ENCODE data around the gene TGFBR3.

TGFBR3 gene

GRCh38 chr1:91759076-91759475 is 126.9 kb downstream of the TGFBR3 start:
- H3K9me3 ChIP-seq, result no peaks in the 10 kb centered on the region
- no peaks in the 10 kb centered on the region for H3K27me3 ChIP-seq
- TF ChIP-seq CTCF (IDR thresholded peaks at IDR 0.05), result no peak
- no peaks in the 10 kb centered on the region for H3K36me3 ChIP-seq
- H3K27ac ChIP-seq, result no peak overlapping the region
- H3K4me1 ChIP-seq (ENCODE audit: control insufficient read depth in 1 of 2, insufficient read depth in 1 of 2, low read depth in 1 of 2, low read length in 1 of 2), result no peaks in the 10 kb centered on the region
- no peak overlapping the region for H3K4me3 ChIP-seq (ENCODE audit: low read depth in 1 of 2, low read length in 1 of 2)

- no peak overlapping the region for H3K4me3 ChIP-seq (ENCODE audit: low read depth in 1 of 2, low read length in 1 of 2)
- no peak for TF ChIP-seq CTCF (IDR thresholded peaks at IDR 0.05)
- no peaks in the 10 kb centered on the region for H3K4me1 ChIP-seq (ENCODE audit: control insufficient read depth in 1 of 2, insufficient read depth in 1 of 2, low read depth in 1 of 2, low read length in 1 of 2)
- no peak overlapping the region for H3K27ac ChIP-seq
- no peaks in the 10 kb centered on the region for H3K9me3 ChIP-seq
- no peaks in the 10 kb centered on the region for H3K27me3 ChIP-seq
- H3K36me3 ChIP-seq, result no peaks in the 10 kb centered on the region
Observed at GRCh38 chr1:91757763-91758460, 128.0 kb downstream of the TGFBR3 start.

GRCh38 chr1:91755702-91756287 is 130.2 kb downstream of the TGFBR3 start:
- no peaks in the 10 kb centered on the region for H3K27me3 ChIP-seq
- H3K4me1 ChIP-seq (ENCODE audit: control insufficient read depth in 1 of 2, insufficient read depth in 1 of 2, low read depth in 1 of 2, low read length in 1 of 2), result no peaks in the 10 kb centered on the region
- no peaks in the 10 kb centered on the region for H3K36me3 ChIP-seq
- H3K9me3 ChIP-seq, result no peaks in the 10 kb centered on the region
- no peak overlapping the region for H3K4me3 ChIP-seq (ENCODE audit: low read depth in 1 of 2, low read length in 1 of 2)
- no peak for TF ChIP-seq CTCF (IDR thresholded peaks at IDR 0.05)
- no peak overlapping the region for H3K27ac ChIP-seq

- Histone ChIP-seq H3K4me3 (ENCODE audit: low read depth in 1 of 2, low read length in 1 of 2) (no peak overlapping the region), H3K4me1 (ENCODE audit: control insufficient read depth in 1 of 2, insufficient read depth in 1 of 2, low read depth in 1 of 2, low read length in 1 of 2) (no peaks in the 10 kb centered on the region), H3K9me3 (no peaks in the 10 kb centered on the region), H3K27ac (no peak overlapping the region), H3K36me3 (no peaks in the 10 kb centered on the region), H3K27me3 (no peaks in the 10 kb centered on the region)
- no peak for TF ChIP-seq CTCF (IDR thresholded peaks at IDR 0.05)
Observed at GRCh38 chr1:91754816-91755580, 131.0 kb downstream of the TGFBR3 start.

- H3K27ac ChIP-seq, result no peak overlapping the region
- H3K27me3 ChIP-seq, result no peaks in the 10 kb centered on the region
- H3K9me3 ChIP-seq, result no peaks in the 10 kb centered on the region
- H3K4me3 ChIP-seq (ENCODE audit: low read depth in 1 of 2, low read length in 1 of 2), result no peak overlapping the region
- TF ChIP-seq CTCF (IDR thresholded peaks at IDR 0.05), result no peak
- H3K36me3 ChIP-seq, result no peaks in the 10 kb centered on the region
- H3K4me1 ChIP-seq (ENCODE audit: control insufficient read depth in 1 of 2, insufficient read depth in 1 of 2, low read depth in 1 of 2, low read length in 1 of 2), result no peaks in the 10 kb centered on the region
Observed at GRCh38 chr1:91754348-91754747, 131.6 kb downstream of the TGFBR3 start.
